ENCODE measurements around the gene DBT.

GRCh38 chr1:100231721-100232120 lies 17.9 kb downstream of the DBT start:
- TF ChIP-seq POLR2AphosphoS5 (IDR thresholded peaks at IDR 0.05), result no peak
- TF ChIP-seq EP300 (IDR thresholded peaks at IDR 0.05; ENCODE audit: low read depth), result no peak
- no peak for TF ChIP-seq CTCF (IDR thresholded peaks at IDR 0.05)
- TF ChIP-seq POLR2A (IDR thresholded peaks at IDR 0.05), result no peak
